WTC11 (cell line): Measurements from ENCODE around the gene FOXN3. TPM values are rescaled to one million over a fixed set of nuclear protein-coding genes. Genes with fewer than 3 reads are reported as not detected.

Experiments used
- ATAC-seq: fragments of 200-7000 bp; cut with Tn5 transposase; 2 replicates; pipeline ENCODE4 v1.10.0; 2021; ENCODE audit warnings: mild to moderate bottlenecking, moderate library complexity
- CTCF ChIA-PET: fragments of 300-600 bp; sonication (Branson Sonifier 250); formaldehyde crosslinking; loops from one replicate; lab custom pipeline; 2021; ENCODE audit warnings: antibody characterized with exemption; lab: Charles Lee
- POLR2A ChIA-PET: fragments of 350-600 bp; sonication (Branson Sonifier 250); formaldehyde crosslinking; loops from one replicate; lab custom pipeline; 2021; ENCODE audit warnings: antibody characterized with exemption; lab: Charles Lee
- DNase-seq: peaks from one replicate; pipeline ENCODE4 v3.0.0; 2021; ENCODE audit warnings: low spot score
- H3K27ac Mint-ChIP-seq: 2 replicates; pipeline ENCODE4 v1.8.0; 2021; ENCODE audit warnings: mixed read lengths
- H3K27me3 Mint-ChIP-seq: 2 replicates; pipeline ENCODE4 v1.8.0; 2021; ENCODE audit warnings: low read depth, mild to moderate bottlenecking, moderate library complexity, mixed read lengths
- H3K36me3 Mint-ChIP-seq: 2 replicates; pipeline ENCODE4 v1.8.0; 2021; ENCODE audit warnings: mixed read lengths
- H3K4me1 Mint-ChIP-seq: 2 replicates; pipeline ENCODE4 v1.8.0; 2022; ENCODE audit warnings: mixed read lengths
- H3K4me3 Mint-ChIP-seq: 2 replicates; pipeline ENCODE4 v1.8.0; 2021; ENCODE audit warnings: mild to moderate bottlenecking, moderate library complexity, mixed read lengths
- H3K9me3 Mint-ChIP-seq: 2 replicates; pipeline ENCODE4 v1.8.0; 2021; ENCODE audit warnings: mixed read lengths
- ATF3 ChIP-seq: sonication (generic); formaldehyde crosslinking; conservative IDR thresholded peaks from 2 replicates; pipeline ENCODE4 v1.8.1; 2022; ENCODE audit warnings: mild to moderate bottlenecking, missing genetic modification reagents
- CBFB ChIP-seq: sonication (generic); formaldehyde crosslinking; IDR thresholded peaks from 2 replicates; pipeline ENCODE4 v1.8.1; 2022; ENCODE audit warnings: mild to moderate bottlenecking, low read depth, missing genetic modification reagents
- E2F5 ChIP-seq: sonication (generic); formaldehyde crosslinking; IDR thresholded peaks from 2 replicates; pipeline ENCODE4 v1.8.1; 2022; ENCODE audit warnings: mild to moderate bottlenecking, moderate library complexity, missing genetic modification reagents
- ERG ChIP-seq: fragments of 250-450 bp; sonication (Bioruptor Pico); IDR thresholded peaks from 2 replicates; pipeline ENCODE4 v1.8.0; 2021; ENCODE audit warnings: mild to moderate bottlenecking
- IRF1 ChIP-seq: sonication (generic); formaldehyde crosslinking; IDR thresholded peaks from 2 replicates; pipeline ENCODE4 v1.8.0; 2023; ENCODE audit warnings: missing genetic modification reagents
- JAZF1 ChIP-seq: fragments of 250-450 bp; sonication (Bioruptor Pico); IDR thresholded peaks from 2 replicates; pipeline ENCODE4 v1.9.0; 2021; ENCODE audit warnings: moderate library complexity, mild to moderate bottlenecking, inconsistent platforms
- KAT7 ChIP-seq: sonication (generic); formaldehyde crosslinking; IDR thresholded peaks from 2 replicates; pipeline ENCODE4 v1.8.1; 2023; ENCODE audit warnings: missing genetic modification reagents, mild to moderate bottlenecking, borderline replicate concordance
- PRDM15 ChIP-seq: sonication (generic); formaldehyde crosslinking; IDR thresholded peaks from 2 replicates; pipeline ENCODE4 v1.8.0; 2022; ENCODE audit warnings: missing genetic modification reagents
- PREB ChIP-seq: sonication (generic); formaldehyde crosslinking; IDR thresholded peaks from 2 replicates; pipeline ENCODE4 v1.8.1; 2022; ENCODE audit warnings: mild to moderate bottlenecking, missing genetic modification reagents, moderate library complexity, borderline replicate concordance
- SP1 ChIP-seq: sonication (generic); formaldehyde crosslinking; conservative IDR thresholded peaks from 2 replicates; pipeline ENCODE4 v1.8.1; 2022; ENCODE audit warnings: missing genetic modification reagents
- TCF7 ChIP-seq: sonication (generic); formaldehyde crosslinking; IDR thresholded peaks from 2 replicates; pipeline ENCODE4 v1.8.0; 2022; ENCODE audit warnings: mild to moderate bottlenecking, low read depth, missing genetic modification reagents, moderate library complexity
- ZBTB43 ChIP-seq: sonication (generic); formaldehyde crosslinking; IDR thresholded peaks from 2 replicates; pipeline ENCODE4 v1.8.1; 2023; ENCODE audit warnings: mild to moderate bottlenecking, missing genetic modification reagents
- ZNF121 ChIP-seq: sonication (generic); formaldehyde crosslinking; IDR thresholded peaks from 2 replicates; pipeline ENCODE4 v1.8.0; 2023; ENCODE audit warnings: missing genetic modification reagents
- ZNF232 ChIP-seq: sonication (generic); formaldehyde crosslinking; IDR thresholded peaks from 2 replicates; pipeline ENCODE4 v1.8.0; 2022; ENCODE audit warnings: mild to moderate bottlenecking, missing genetic modification reagents
- ZNF263 ChIP-seq: sonication (generic); formaldehyde crosslinking; IDR thresholded peaks from 2 replicates; pipeline ENCODE4 v1.8.1; 2022; ENCODE audit warnings: low read depth, mild to moderate bottlenecking, moderate library complexity, missing genetic modification reagents
- ZNF423 ChIP-seq: fragments of 250-450 bp; sonication (Bioruptor Pico); IDR thresholded peaks from 2 replicates; pipeline ENCODE4 v2.1.2; 2022; ENCODE audit warnings: mild to moderate bottlenecking, moderate library complexity
- total RNA-seq: library from RNA; stranded (reverse); gene quantifications from 3 replicates; pipeline ENCODE4 v1.2.3, GENCODE V29; 2021

FOXN3 gene
- total RNA-seq, 1 experiment from 2014 or later = 170 TPM

- Mint-ChIP-seq H3K4me1 (peaks cover 75% of the 10 kb centered on the region), H3K9me3 (0 out of 2 replicates have a peak, but pooled peaks cover 3% of the 10 kb centered on the region), H3K27ac (peak overlapping the region; percentile 60), H3K4me3 (no peak overlapping the region), H3K36me3 (peaks cover 17% of the 10 kb centered on the region), H3K27me3 (no peaks in the 10 kb centered on the region)
- ChIA-PET POLR2A (interaction anchor here (0.6 kb wide), 1 partner anchor 305 kb away, joined by 6 read pairs; no protein-coding TSS in a partner anchor), CTCF (no interaction called here)
- TF ChIP-seq ZBTB43 (no peak), ZNF232 (CRISPR knock-in tag) (no peak), ZNF263 (CRISPR knock-in tag) (no peak), PREB (CRISPR knock-in tag) (no peak), ZNF121 (CRISPR knock-in tag) (no peak), ERG (CRISPR knock-in tag) (no peak), ZNF423 (CRISPR knock-in tag) (no peak), TCF7 (CRISPR knock-in tag) (no peak), KAT7 (CRISPR knock-in tag) (no peak), ATF3 (no peak), CBFB (CRISPR knock-in tag) (no peak), JAZF1 (CRISPR knock-in tag) (no peak), E2F5 (CRISPR knock-in tag) (no peak), PRDM15 (CRISPR knock-in tag) (no peak), SP1 (no peak), IRF1 (no peak)
- ATAC-seq (peak; percentile 13), DNase-seq (no peak)
Measured at GRCh38 chr14:89309670-89310177, 107.3 kb downstream of the FOXN3 start.
